NCI-H226 (cell line): ENCODE measurements around the gene SOWAHA.

Source experiments
- DNase-seq: peaks from one replicate; pipeline ENCODE4 v3.0.0-alpha.2; 2015

SOWAHA gene

GRCh38 chr5:132812781-132813598, at the start of gene SOWAHA:
TSS of gene SOWAHA (plus strand) at chr5:132813302. CDS start at chr5:132813622, 320 bp downstream.
- no peak for DNase-seq

DNA sequence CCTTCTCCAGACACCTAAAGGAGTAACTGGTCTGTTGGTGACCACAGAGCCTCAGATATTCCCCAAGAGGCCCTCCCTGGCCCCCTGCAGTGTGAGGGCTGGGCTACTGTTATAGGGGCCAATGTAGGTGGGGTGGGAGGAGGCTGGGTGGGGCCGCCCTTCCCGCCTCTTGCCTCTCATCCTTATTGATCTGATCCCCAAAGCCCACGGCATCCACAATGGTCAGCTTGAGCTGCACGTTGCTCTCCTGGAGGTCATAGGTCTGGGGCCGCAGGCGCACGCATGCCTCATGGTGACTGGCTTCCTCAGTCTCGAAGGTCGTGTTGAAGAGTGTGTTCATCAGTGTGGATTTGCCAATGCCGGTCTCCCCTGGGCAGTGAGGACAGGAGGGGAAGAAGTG, 49.1 kb upstream of the SOWAHA start:
- DNase-seq, result no peak

DNA sequence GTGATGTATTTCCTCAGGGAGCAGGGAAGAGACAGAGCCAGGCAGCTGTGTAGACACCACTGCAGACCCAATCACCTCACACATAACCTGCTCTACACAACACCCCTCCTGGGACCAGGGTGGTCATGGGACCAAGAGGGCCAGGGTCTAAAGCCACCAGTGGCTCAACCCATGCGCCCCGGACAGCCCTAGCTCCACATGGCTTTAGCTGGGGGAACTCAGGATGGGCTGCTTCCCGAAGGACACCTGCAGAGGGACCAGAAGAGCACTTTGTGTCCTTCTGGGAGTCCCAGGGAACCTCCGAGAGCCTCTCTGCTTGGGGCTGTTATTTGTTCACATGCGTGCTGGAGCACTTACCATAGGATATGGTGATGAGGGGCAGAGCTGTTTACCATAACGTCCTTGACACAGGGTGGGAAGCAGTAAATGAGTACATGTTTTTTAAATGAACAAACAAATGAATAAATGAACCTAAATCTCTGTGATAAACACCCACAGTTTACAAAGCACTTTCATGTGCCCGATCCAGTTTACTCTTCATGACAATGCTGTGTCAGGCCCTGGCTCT, 48.3 kb upstream of the SOWAHA start:
- DNase-seq, result no peak

GRCh38 chr5:132765311-132766019, 47.6 kb upstream of the SOWAHA start:
- no peak for DNase-seq

DNA sequence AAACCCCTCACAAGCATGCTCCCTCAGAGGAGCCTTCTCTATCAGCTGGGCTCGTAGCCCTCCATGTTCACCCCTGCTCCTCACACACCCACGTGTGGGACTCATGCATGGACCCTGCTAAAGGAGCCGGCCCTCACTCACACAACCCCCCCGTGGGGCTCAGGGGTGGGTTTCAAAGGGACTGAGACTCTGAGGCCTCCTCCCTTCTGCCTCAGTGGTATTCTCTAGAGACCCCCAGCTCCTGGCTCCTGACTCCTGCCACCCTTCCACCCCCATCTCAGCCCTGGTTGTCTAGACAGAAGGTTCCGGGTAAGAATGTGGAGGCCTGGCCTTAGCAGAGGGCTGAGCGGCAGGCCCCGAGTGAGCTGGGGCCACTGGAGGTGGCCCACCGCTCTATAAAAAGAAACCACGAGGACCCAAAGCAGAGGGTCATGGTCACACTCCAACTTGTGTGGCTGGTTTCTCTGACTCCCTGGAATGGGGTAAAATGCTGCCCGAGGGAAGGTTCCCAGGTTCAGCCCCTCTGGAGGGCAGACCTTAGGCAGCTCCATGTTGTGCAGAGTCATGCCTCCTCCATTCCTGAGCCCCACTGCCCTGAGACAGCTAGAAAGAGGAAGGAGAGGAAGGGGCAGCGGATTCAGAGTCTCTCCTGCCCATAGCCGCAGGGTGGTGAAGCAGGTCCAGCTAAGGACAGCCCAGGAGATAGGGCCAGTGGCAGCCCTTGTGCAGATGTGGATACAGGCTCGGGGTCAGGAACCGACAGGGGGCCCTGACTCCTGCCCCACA, 46.9 kb upstream of the SOWAHA start:
- no peak for DNase-seq

- DNase-seq, result no peak
Observed at GRCh38 chr5:132766806-132767055, 46.4 kb upstream of the SOWAHA start.

GRCh38 chr5:132767150-132767549, 46.0 kb upstream of the SOWAHA start:
- DNase-seq, result no peak

DNA sequence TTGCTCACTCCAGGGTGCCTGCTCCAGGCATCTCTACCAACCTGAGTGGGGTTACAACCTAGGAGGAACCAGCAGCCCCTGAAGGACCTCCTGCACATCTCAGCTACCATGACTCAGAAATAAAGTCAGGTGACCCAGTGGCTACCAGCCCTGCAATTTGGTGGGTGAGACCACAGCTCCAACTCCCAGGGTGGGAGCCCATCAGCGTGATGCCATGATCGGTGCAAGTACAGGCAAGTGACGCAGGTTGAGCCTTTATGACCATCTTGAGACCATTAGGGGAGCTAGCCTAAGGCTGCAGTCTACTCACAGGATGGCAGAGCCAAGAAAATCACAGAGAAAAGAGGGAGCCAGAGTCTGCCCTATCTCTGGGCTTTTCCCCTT, 44.6 kb upstream of the SOWAHA start:
- no peak for DNase-seq

GRCh38 chr5:132770476-132771159, 42.5 kb upstream of the SOWAHA start:
- no peak for DNase-seq

DNA sequence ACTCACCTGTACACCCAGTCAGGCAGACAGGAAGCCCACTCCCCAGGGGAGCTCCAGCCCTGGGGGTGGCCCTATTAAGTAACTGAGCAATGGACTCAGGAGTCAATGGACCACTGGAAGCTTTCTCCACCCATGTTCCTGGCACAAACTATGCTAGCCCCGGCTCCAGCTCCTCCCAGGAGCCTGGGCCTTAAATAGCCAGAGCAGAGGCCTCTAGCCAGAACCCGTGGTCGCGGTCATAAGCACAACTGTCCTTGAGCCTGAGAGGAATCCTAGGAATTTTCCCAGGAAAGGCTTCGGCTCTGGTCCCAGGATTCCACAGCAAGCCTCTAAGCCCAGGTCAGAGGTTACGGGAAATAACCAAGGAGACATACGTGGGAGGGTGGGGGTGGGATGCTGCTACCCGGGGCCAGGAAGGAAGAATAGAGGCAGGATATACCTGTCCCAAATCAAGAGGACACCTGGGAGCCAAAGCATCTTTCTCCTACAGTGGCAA, 41.6 kb upstream of the SOWAHA start:
- no peak for DNase-seq

GRCh38 chr5:132772291-132773070, 40.6 kb upstream of the SOWAHA start:
- no peak for DNase-seq

DNA sequence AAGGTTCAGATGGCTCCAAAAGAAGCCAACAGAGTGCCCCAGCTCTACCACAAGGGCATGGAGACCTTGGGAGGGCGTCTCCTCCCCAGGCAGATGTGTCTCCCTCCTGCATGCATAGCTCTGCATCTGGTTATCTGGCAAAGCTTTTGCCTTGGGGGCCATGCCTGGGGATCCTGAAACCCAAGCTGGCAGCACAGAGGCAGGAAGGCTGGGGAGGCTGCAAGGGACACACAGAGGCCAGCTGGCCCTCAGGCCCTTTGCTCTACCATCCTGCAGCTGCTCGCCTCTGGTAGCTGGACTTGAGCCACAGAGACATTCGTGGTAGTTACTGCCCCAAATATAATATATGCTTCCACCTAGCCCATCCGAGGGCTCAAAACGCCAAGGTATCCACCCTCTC, 40.0 kb upstream of the SOWAHA start:
- DNase-seq, result no peak

GRCh38 chr5:132773601-132774355, 39.3 kb upstream of the SOWAHA start:
- no peak for DNase-seq

DNA sequence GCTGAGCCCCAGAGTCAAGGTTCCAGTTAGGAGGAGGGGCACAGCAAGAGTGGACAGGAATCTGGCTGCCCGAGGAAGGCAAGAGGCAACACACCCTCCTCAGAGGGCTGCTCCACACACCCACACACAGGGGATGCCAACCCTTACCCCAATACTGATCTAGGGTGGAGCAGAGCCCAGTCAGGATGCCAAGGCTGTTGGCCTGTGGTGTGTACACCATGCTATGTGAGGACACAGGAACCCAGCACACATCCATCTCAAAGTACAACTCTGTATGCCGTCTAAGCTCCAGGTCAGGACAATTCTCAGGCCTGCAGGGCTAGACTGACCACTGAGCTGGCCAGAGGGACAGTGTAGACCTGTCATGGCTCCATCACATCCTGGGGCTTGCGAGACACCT, 38.7 kb upstream of the SOWAHA start:
- no peak for DNase-seq

- DNase-seq, result no peak
Observed at GRCh38 chr5:132774896-132775295, 38.2 kb upstream of the SOWAHA start.

DNA sequence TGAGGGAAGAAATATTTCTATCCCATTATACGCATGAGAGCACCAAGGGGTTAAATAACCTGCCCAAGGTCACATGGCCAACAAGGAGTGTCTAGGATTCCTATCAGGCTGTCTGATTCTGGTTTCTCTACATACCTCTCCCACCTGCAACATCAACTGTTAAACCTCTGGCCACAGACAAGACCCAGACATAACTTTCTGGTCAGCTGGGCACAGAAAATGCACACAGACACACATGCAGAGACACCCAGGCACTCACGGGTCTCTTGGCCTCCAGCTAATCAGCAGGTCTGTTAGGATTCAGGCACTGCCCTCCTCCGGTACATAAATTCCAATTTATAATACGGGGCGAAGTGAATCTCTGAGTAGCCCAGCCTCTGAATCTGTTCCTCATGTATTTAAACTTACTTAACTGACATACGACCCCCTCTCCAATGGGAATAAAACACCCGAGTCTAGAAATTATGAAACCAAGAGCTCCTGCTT, 37.6 kb upstream of the SOWAHA start:
- no peak for DNase-seq

DNA sequence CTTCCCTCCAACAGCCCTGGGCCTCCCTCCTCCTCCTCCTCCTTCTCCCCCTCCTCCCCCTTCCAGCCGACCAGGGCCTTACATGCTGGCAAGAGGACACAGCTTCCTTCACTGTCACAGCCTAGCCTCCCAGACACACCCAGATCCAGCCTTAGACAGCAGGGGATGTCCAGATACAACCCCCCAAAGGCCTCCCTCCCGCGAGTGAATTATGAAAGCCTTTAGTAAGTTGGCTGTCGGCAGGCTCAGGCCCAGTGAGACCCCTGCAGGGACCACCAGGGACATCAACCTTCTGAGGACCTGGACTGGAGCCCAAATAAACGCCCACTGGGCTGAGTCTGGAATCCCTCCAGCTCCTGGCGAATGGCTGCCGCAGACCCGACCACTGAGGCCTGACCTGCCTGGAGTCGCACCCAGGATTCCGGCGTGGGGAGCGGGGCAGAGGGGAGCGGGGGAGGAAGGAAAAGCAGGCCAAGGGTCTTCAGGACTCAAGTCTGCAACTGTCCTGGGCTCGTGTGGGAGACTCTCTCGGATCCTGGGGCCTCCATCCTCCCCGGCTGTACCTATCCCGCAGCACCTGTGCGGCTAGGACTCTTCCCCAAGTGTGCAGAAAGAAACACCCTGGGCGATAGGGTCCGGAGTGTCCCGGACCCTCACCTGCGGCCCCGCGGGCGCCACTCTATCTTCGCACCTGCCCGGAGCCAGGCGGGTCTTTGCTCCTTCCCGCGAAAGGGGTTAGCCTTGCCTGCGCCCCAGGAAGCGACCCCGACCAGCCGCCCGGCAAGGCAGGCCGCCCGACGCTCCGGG, 36.8 kb upstream of the SOWAHA start:
- no peak for DNase-seq

- no peak for DNase-seq
Observed at GRCh38 chr5:132776938-132777208, 36.2 kb upstream of the SOWAHA start.

DNA sequence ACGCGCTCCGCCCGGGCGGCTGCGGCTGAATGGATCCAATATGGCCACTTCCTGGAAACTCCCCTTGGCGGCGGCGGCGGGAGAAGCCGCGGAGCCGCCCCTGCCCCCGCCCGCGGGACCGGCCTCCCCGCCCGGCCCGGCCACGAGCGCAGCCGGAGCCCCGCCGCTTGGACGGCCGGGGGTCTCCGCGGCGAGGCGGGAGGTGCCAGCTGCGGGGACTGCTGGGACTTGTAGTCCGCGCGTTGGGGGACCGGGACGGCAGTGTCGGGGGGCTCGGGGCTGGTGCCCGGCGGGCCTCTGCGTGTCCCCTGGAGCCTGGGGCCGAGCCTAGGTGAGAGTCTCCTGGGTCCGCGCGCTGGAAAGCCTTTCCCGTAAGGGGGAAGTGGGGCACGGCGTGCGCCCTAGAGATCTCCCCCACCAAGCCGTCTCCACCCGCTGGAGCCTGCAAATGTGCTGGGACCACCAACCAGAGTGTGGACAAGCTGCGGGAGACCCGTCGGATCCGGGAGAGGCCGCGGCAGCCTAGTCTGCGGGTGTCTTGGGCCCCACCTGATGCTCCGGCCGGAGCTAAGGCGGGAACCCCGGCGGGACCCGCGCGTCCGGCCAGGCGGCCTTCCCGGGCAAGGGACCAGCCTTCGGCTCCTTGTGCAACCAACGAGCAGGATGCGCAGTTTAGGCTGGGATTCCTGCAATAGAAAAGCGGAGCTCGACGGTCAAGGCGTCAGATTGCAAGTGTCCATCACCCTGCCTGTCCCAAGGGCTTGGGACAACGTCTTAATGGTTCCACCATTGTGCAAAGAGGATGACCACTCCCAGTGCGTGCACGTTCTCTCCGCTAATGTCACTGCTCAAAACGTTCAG, 35.7 kb upstream of the SOWAHA start, which contains the start of gene SEPTIN8:
Gene SEPTIN8, minus strand, starts transcription at position 31 of the 861 bp plus-strand sequence. CDS start 102 bp downstream, outside the sequence.
- no peak for DNase-seq
